HEK293T (cell line): ENCODE measurements around the gene TUBB4B.

Experiments
- CTCF ChIA-PET: fragments of 350-600 bp; formaldehyde crosslinking; extraction: SDS; loops from one replicate; lab custom pipeline; 2021; ENCODE audit warnings: antibody characterized with exemption, inconsistent platforms; lab: Yijun Ruan, JAX
- POLR2A ChIA-PET: fragments of 350-600 bp; formaldehyde crosslinking; extraction: SDS; loops from one replicate; lab custom pipeline; 2020; ENCODE audit warnings: antibody characterized with exemption, inconsistent platforms; lab: Yijun Ruan, JAX
- DNase-seq: peaks from one replicate; pipeline ENCODE4 v3.0.0; 2012; ENCODE audit warnings: mixed read lengths; ENCODE audit errors: extremely low spot score
- ARNT ChIP-seq: fragments of 450-650 bp; IDR thresholded peaks from 2 replicates; pipeline ENCODE4 v1.6.1; 2017; ENCODE audit warnings: mild to moderate bottlenecking
- BHLHE40 ChIP-seq: fragments of 450-650 bp; IDR thresholded peaks from 2 replicates; pipeline ENCODE4 v1.6.1; 2016; ENCODE audit warnings: mild to moderate bottlenecking, moderate library complexity, borderline replicate concordance
- CTBP1 ChIP-seq: fragments of 450-650 bp; IDR thresholded peaks from 2 replicates; pipeline ENCODE4 v1.6.1; 2016; ENCODE audit warnings: borderline replicate concordance
- ELF4 ChIP-seq: fragments of 450-650 bp; IDR thresholded peaks from 2 replicates; pipeline ENCODE4 v1.6.1; 2017; ENCODE audit warnings: antibody characterized with exemption
- FOXA1 ChIP-seq: fragments of 450-650 bp; IDR thresholded peaks from 2 replicates; pipeline ENCODE4 v1.6.1; 2016; ENCODE audit warnings: mild to moderate bottlenecking
- FOXK2 ChIP-seq: fragments of 450-650 bp; IDR thresholded peaks from 2 replicates; pipeline ENCODE4 v1.6.1; 2016; ENCODE audit warnings: mild to moderate bottlenecking
- FOXM1 ChIP-seq: fragments of 450-650 bp; IDR thresholded peaks from 2 replicates; pipeline ENCODE4 v1.6.1; 2017; ENCODE audit warnings: mild to moderate bottlenecking, borderline replicate concordance
- HDGF ChIP-seq: fragments of 450-650 bp; IDR thresholded peaks from 2 replicates; pipeline ENCODE4 v1.6.1; 2017; ENCODE audit warnings: antibody characterized with exemption, borderline replicate concordance
- L3MBTL2 ChIP-seq: fragments of 450-650 bp; conservative IDR thresholded peaks from 2 replicates; pipeline ENCODE4 v1.6.1; 2016; ENCODE audit warnings: mild to moderate bottlenecking
- LEF1 ChIP-seq: fragments of 450-650 bp; IDR thresholded peaks from 2 replicates; pipeline ENCODE4 v1.6.1; 2017; ENCODE audit warnings: mild to moderate bottlenecking, borderline replicate concordance
- NFRKB ChIP-seq: fragments of 450-650 bp; IDR thresholded peaks from 2 replicates; pipeline ENCODE4 v1.6.1; 2016; ENCODE audit warnings: mild to moderate bottlenecking, moderate library complexity
- SP1 ChIP-seq: fragments of 450-650 bp; IDR thresholded peaks from 2 replicates; pipeline ENCODE4 v1.6.1; 2017
- SUZ12 ChIP-seq: fragments of 450-650 bp; IDR thresholded peaks from 2 replicates; pipeline ENCODE4 v1.6.1; 2016; ENCODE audit warnings: mild to moderate bottlenecking
- TARDBP ChIP-seq: fragments of 450-650 bp; IDR thresholded peaks from 2 replicates; pipeline ENCODE4 v1.6.1; 2016
- ZNF384 ChIP-seq: fragments of 450-650 bp; IDR thresholded peaks from 2 replicates; pipeline ENCODE4 v1.6.1; 2016
- TF ChIP-seq, protein P1 (sequence below): fragments of 450-650 bp; IDR thresholded peaks from 2 replicates; pipeline ENCODE4 v1.6.1; 2016

TUBB4B gene

GRCh38 chr9:137199411-137200121, 41.5 kb upstream of the TUBB4B start:
- ChIA-PET POLR2A (interaction anchor here (1.1 to 3.4 kb wide), 5 partner anchors 11 to 70 kb away, joined by 3 to 19 read pairs (median 4); partner anchors contain the start of genes ANAPC2 and SSNA1), CTCF (interaction anchor here (0.6 kb wide), 1 partner anchor 10 kb away, joined by 3 read pairs; no protein-coding TSS in a partner anchor)
- no peak for DNase-seq

GRCh38 chr9:137200311-137201204, 40.5 kb upstream of the TUBB4B start, which contains the start of gene TPRN:
Gene TPRN (minus strand): TSS chr9:137200741. CDS start chr9:137200711, 30 bp downstream.
- POLR2A ChIA-PET, result interaction anchor here (0.9 to 2.0 kb wide), 12 partner anchors 10 to 71 kb away, joined by 3 to 16 read pairs (median 4); partner anchors contain the start of genes ANAPC2, RNF224, SSNA1 and TUBB4B
- CTCF ChIA-PET, result interaction anchor here (0.7 kb wide), 1 partner anchor 36 kb away, joined by 3 read pairs; no protein-coding TSS in a partner anchor
- TF ChIP-seq CTBP1 (no peak), FOXM1 (0 out of 2 replicates have a peak, but pooled peaks have one; percentile 48), ZNF384 (no peak), BHLHE40 (no peak), L3MBTL2 (no peak), FOXK2 (no peak), FOXA1 (no peak), NFRKB (no peak), ARNT (no peak), LEF1 (peak; percentile 50; the same call in 1 of the 2 replicates), HDGF (0 out of 2 replicates have a peak, but pooled peaks have one; percentile 57), TARDBP (no peak), ELF4 (peak; percentile 87), SUZ12 (no peak), SP1 (0 out of 2 replicates have a peak, but pooled peaks have one; percentile 33)
- TF ChIP-seq, protein P1, sequence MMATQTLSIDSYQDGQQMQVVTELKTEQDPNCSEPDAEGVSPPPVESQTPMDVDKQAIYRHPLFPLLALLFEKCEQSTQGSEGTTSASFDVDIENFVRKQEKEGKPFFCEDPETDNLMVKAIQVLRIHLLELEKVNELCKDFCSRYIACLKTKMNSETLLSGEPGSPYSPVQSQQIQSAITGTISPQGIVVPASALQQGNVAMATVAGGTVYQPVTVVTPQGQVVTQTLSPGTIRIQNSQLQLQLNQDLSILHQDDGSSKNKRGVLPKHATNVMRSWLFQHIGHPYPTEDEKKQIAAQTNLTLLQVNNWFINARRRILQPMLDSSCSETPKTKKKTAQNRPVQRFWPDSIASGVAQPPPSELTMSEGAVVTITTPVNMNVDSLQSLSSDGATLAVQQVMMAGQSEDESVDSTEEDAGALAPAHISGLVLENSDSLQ, result peak; percentile 68

More at GRCh38 chr9:137199411-137200121, 41.5 kb upstream of the TUBB4B start:
- no peak for TF ChIP-seq ARNT
- no peak for TF ChIP-seq FOXM1
- no peak for TF ChIP-seq ELF4
- TF ChIP-seq NFRKB, result no peak
- TF ChIP-seq L3MBTL2, result no peak
- TF ChIP-seq, protein P1, result no peak
- TF ChIP-seq TARDBP, result no peak
- no peak for TF ChIP-seq LEF1
- TF ChIP-seq SP1, result no peak
- TF ChIP-seq CTBP1, result no peak
- TF ChIP-seq BHLHE40, result no peak
- no peak for TF ChIP-seq ZNF384
- TF ChIP-seq FOXA1, result no peak
- no peak for TF ChIP-seq FOXK2
- no peak for TF ChIP-seq HDGF
- TF ChIP-seq SUZ12, result no peak

GRCh38 chr9:137201205-137201868, 39.8 kb upstream of the TUBB4B start:
- ChIA-PET POLR2A (interaction anchor here (0.9 to 2.0 kb wide), 13 partner anchors 11 to 72 kb away, joined by 3 to 16 read pairs (median 5); partner anchors contain the start of genes ANAPC2, RNF224, SSNA1 and TUBB4B), CTCF (interaction anchor here (0.7 kb wide), 1 partner anchor 35 kb away, joined by 3 read pairs; no protein-coding TSS in a partner anchor)
- no peak for DNase-seq
- TF ChIP-seq ELF4 (no peak), FOXA1 (no peak), HDGF (no peak)

More at GRCh38 chr9:137200311-137201204, 40.5 kb upstream of the TUBB4B start, which contains the start of gene TPRN:
- DNase-seq, result peak; percentile 99

- no peak for DNase-seq
- CTCF ChIA-PET, result interaction anchor here (0.6 kb wide), 1 partner anchor 26 kb away, joined by 3 read pairs; no protein-coding TSS in a partner anchor
These were observed 38.1 kb upstream of the TUBB4B start for GRCh38 chr9:137202966-137203365.

DNA sequence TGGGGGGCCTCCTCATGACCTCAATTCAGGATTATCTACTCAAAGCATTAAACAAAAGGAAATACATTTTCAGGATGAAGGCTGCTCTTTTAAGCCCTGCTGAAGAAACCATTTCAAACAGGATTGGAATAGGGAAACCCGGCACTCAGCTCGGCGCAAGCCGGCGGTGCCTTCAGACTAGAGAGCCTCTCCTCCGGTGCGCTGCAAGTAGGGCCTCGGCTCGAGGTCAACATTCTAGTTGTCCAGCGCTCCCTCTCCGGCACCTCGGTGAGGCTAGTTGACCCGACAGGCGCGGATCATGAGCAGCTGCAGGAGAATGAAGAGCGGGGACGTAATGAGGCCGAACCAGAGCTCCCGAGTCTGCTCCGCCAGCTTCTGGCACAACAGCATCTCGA, 36.4 kb upstream of the TUBB4B start:
- ChIA-PET POLR2A (interaction anchor here (0.6 to 2.3 kb wide), 11 partner anchors 9 to 75 kb away, joined by 3 to 16 read pairs (median 5); partner anchors contain the start of genes ANAPC2, RNF208, SSNA1 and TUBB4B), CTCF (no interaction called here)
- TF ChIP-seq ARNT, result no peak
- no peak for TF ChIP-seq NFRKB
- TF ChIP-seq L3MBTL2, result no peak
- no peak for TF ChIP-seq FOXK2
- no peak for DNase-seq

More at GRCh38 chr9:137202966-137203365, 38.1 kb upstream of the TUBB4B start:
- POLR2A ChIA-PET, result interaction anchor here (0.7 to 2.0 kb wide), 2 partner anchors 13 to 53 kb away, joined by 3 to 6 read pairs; no protein-coding TSS in a partner anchor
- TF ChIP-seq FOXK2, result no peak
- no peak for TF ChIP-seq CTBP1
- TF ChIP-seq ELF4, result no peak
- no peak for TF ChIP-seq HDGF
- TF ChIP-seq NFRKB, result no peak
- no peak for TF ChIP-seq SUZ12
